Neural cell (in vitro differentiated cells): ENCODE data around the gene RBM42. TPM values are rescaled to one million over a fixed set of nuclear protein-coding genes. Genes with fewer than 3 reads are reported as not detected.

Experiments
- H2AFZ ChIP-seq: fragments of 200-600, 300-800 bp; sonication (generic), shearing (Covaris generic); 2 replicates; pipeline ENCODE4 v1.6.0; 2014; ENCODE audit warnings: low read depth, mild to moderate bottlenecking, antibody characterized with exemption, low read length, moderate library complexity
- H3F3A ChIP-seq: fragments of 200-600 bp; shearing (Covaris generic); 2 replicates; pipeline ENCODE4 v1.6.1; 2016; ENCODE audit warnings: mild to moderate bottlenecking, moderate library complexity, mixed read lengths, antibody characterized with exemption, low read length; ENCODE audit not compliant: insufficient read depth, poor library complexity, severe bottlenecking
- H3K27ac ChIP-seq: fragments of 200-600, 300-800 bp; sonication (generic), shearing (Covaris generic); 2 replicates; pipeline ENCODE4 v1.5.1; 2014; ENCODE audit warnings: mild to moderate bottlenecking, low read length, moderate library complexity
- H3K27me3 ChIP-seq: fragments of 300-800, 200-600 bp; sonication (generic), shearing (Covaris generic); 2 replicates; pipeline ENCODE4 v1.6.0; 2014; ENCODE audit warnings: mild to moderate bottlenecking, low read depth, low read length, moderate library complexity; ENCODE audit not compliant: insufficient read depth
- H3K36me3 ChIP-seq: fragments of 300-800, 200-600 bp; sonication (generic), shearing (Covaris generic); 2 replicates; pipeline ENCODE4 v1.5.1; 2014; ENCODE audit warnings: mild to moderate bottlenecking, antibody characterized with exemption, low read length, moderate library complexity; ENCODE audit not compliant: insufficient read depth
- H3K4me2 ChIP-seq: fragments of 300-800, 200-600 bp; sonication (generic), shearing (Covaris generic); 2 replicates; pipeline ENCODE4 v1.6.0; 2014; ENCODE audit warnings: mild to moderate bottlenecking, low read length
- H3K4me3 ChIP-seq: fragments of 300-800, 200-600 bp; sonication (generic), shearing (Covaris generic); 2 replicates; pipeline ENCODE4 v1.5.1; 2014; ENCODE audit warnings: mild to moderate bottlenecking, low read length, moderate library complexity
- H3K79me2 ChIP-seq: fragments of 200-600 bp; shearing (Covaris generic); replicated peaks from 2 replicates; pipeline ENCODE4 v1.6.0; 2014; ENCODE audit warnings: mild to moderate bottlenecking, low read length, moderate library complexity; ENCODE audit not compliant: insufficient read depth
- H3K9ac ChIP-seq: fragments of 300-800, 200-600 bp; sonication (generic), shearing (Covaris generic); 2 replicates; pipeline ENCODE4 v1.6.1; 2016; ENCODE audit warnings: mild to moderate bottlenecking, low read length, mixed read lengths
- H3K9me2 ChIP-seq: fragments of 200-600 bp; shearing (Covaris generic); 2 replicates; pipeline ENCODE4 v1.6.1; 2016; ENCODE audit warnings: mild to moderate bottlenecking, low read length, mixed read lengths; ENCODE audit not compliant: insufficient read depth
- H3K9me3 ChIP-seq: fragments of 200-600, 300-800 bp; sonication (generic), shearing (Covaris generic); 2 replicates; pipeline ENCODE4 v1.6.1; 2016; ENCODE audit warnings: mild to moderate bottlenecking, mixed run types, low read length, moderate library complexity, mixed read lengths
- H4K20me1 ChIP-seq: fragments of 200-600 bp; shearing (Covaris generic); 2 replicates; pipeline ENCODE4 v1.6.1; 2016; ENCODE audit warnings: mild to moderate bottlenecking, mixed run types; ENCODE audit not compliant: insufficient read depth
- CTCF ChIP-seq: fragments of 450-650 bp; IDR thresholded peaks from 2 replicates; pipeline ENCODE4 v1.5.1; 2014; ENCODE audit warnings: antibody characterized with exemption, mild to moderate bottlenecking, moderate library complexity; ENCODE audit not compliant: poor library complexity, severe bottlenecking
- EP300 ChIP-seq: fragments of 450-650 bp; conservative IDR thresholded peaks from 2 replicates; pipeline ENCODE4 v1.6.1; 2014; ENCODE audit warnings: antibody characterized with exemption, mild to moderate bottlenecking, moderate library complexity; ENCODE audit not compliant: poor library complexity, severe bottlenecking
- EZH2 ChIP-seq: fragments of 200-600, 300-800 bp; shearing (Covaris generic), sonication (generic); IDR thresholded peaks from 2 replicates; pipeline ENCODE4 v1.6.1; 2014; ENCODE audit warnings: antibody characterized with exemption, low read length, borderline replicate concordance, mild to moderate bottlenecking; ENCODE audit not compliant: insufficient read depth, poor library complexity, severe bottlenecking
- MXI1 ChIP-seq: fragments of 450-650 bp; conservative IDR thresholded peaks from 2 replicates; pipeline ENCODE4 v1.6.1; 2014; ENCODE audit warnings: antibody characterized with exemption, mild to moderate bottlenecking; ENCODE audit not compliant: poor library complexity, severe bottlenecking
- POLR2AphosphoS5 ChIP-seq: IDR thresholded peaks from 2 replicates; pipeline ENCODE4 v1.6.1; 2012
- RAD21 ChIP-seq: fragments of 450-650 bp; conservative IDR thresholded peaks from 2 replicates; pipeline ENCODE4 v1.6.1; 2014; ENCODE audit warnings: antibody characterized with exemption, mild to moderate bottlenecking, moderate library complexity
- REST ChIP-seq: IDR thresholded peaks from 2 replicates; pipeline ENCODE4 v1.6.1; 2012; ENCODE audit warnings: borderline replicate concordance
- SMC3 ChIP-seq: fragments of 450-650 bp; conservative IDR thresholded peaks from 2 replicates; pipeline ENCODE4 v1.6.1; 2014; ENCODE audit warnings: antibody characterized with exemption, mild to moderate bottlenecking, moderate library complexity; ENCODE audit not compliant: poor library complexity
- TAF1 ChIP-seq: IDR thresholded peaks from 2 replicates; pipeline ENCODE4 v1.6.1; 2012; ENCODE audit warnings: low read depth
- polyA plus RNA-seq: library from polyadenylated mRNA; depleted of rRNA; stranded (reverse); fragments of >200 nt; gene quantifications from 2 replicates; pipeline ENCODE4 v1.2.3, GENCODE V29; 2014

RBM42 gene
- polyA plus RNA-seq, 1 donor from 2014 or later: 58.5 TPM

DNA sequence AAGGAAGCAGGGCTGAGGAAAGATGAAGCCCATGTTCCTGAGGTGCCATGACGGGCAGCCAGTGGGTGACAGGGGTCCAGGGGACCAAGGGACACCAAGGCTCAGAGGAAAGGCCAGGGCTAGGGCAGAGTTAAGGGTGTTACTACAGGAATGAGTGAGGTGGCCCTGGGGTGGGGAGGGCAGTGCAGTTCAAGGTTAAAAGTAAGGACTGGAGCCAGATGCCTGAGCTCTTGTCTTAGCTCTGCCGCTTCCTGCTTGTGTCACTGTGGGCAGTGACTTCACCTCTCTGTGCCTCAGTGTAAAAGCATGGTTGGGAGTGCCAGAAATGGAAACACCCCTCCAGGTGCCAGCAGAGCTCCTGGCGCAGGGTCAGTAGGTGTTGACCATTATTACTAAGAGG, 7.8 kb downstream of the RBM42 start:
- H3K4me2 ChIP-seq: no peak overlapping the region
- no peak overlapping the region for H3K9ac ChIP-seq
- no peak overlapping the region for H2AFZ ChIP-seq
- no peaks in the 10 kb centered on the region for H3K9me2 ChIP-seq
- no peaks in the 10 kb centered on the region for H3K36me3 ChIP-seq
- TF ChIP-seq RAD21 (no peak), SMC3 (no peak), POLR2AphosphoS5 (no peak), REST (no peak), EZH2 (no peak), MXI1 (no peak), EP300 (no peak), TAF1 (no peak), CTCF (no peak)
- no peaks in the 10 kb centered on the region for H3K79me2 ChIP-seq
- no peaks in the 10 kb centered on the region for H3K9me3 ChIP-seq
- no peaks in the 10 kb centered on the region for H3F3A ChIP-seq
- H3K27me3 ChIP-seq: no peaks in the 10 kb centered on the region
- no peak overlapping the region for H3K27ac ChIP-seq
- H3K4me3 ChIP-seq: no peak overlapping the region
- no peaks in the 10 kb centered on the region for H4K20me1 ChIP-seq

DNA sequence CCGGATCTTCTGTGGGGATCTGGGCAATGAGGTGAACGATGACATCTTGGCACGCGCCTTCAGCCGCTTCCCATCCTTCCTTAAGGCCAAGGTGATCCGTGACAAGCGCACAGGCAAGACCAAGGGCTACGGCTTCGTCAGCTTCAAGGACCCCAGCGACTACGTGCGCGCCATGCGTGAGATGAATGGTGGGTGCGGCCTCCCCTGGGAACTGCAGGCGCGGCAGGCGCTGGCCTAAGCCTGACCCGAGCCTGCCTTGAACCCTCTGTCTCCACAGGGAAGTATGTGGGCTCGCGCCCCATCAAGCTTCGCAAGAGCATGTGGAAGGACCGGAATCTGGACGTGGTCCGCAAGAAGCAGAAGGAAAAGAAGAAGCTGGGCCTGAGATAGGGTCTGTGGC, 8.3 kb downstream of the RBM42 start:
- Histone ChIP-seq H3K9ac (no peak overlapping the region), H2AFZ (no peak overlapping the region), H4K20me1 (no peaks in the 10 kb centered on the region), H3K4me3 (no peak overlapping the region), H3K27ac (no peak overlapping the region), H3K9me3 (no peaks in the 10 kb centered on the region), H3K36me3 (no peaks in the 10 kb centered on the region), H3K9me2 (no peaks in the 10 kb centered on the region), H3K27me3 (no peaks in the 10 kb centered on the region), H3K79me2 (no peaks in the 10 kb centered on the region), H3K4me2 (no peak overlapping the region), H3F3A (no peaks in the 10 kb centered on the region)
- TF ChIP-seq SMC3: no peak

GRCh38 chr19:35639321-35639639, 10.4 kb downstream of the RBM42 start:
- Histone ChIP-seq H4K20me1 (no peaks in the 10 kb centered on the region), H3K27me3 (peaks cover 10% of the 10 kb centered on the region), H3K36me3 (no peaks in the 10 kb centered on the region), H3K4me3 (no peak overlapping the region), H3K9ac (no peak overlapping the region), H3K9me2 (no peaks in the 10 kb centered on the region), H3K4me2 (no peak overlapping the region), H2AFZ (no peak overlapping the region), H3K9me3 (no peaks in the 10 kb centered on the region), H3K79me2 (no peaks in the 10 kb centered on the region), H3F3A (no peaks in the 10 kb centered on the region), H3K27ac (no peak overlapping the region)
- no peak for TF ChIP-seq EZH2
- no peak for TF ChIP-seq POLR2AphosphoS5
- no peak for TF ChIP-seq SMC3
- TF ChIP-seq TAF1: no peak
- no peak for TF ChIP-seq MXI1
- no peak for TF ChIP-seq EP300
- TF ChIP-seq CTCF: no peak
- TF ChIP-seq RAD21: no peak
- TF ChIP-seq REST: no peak
